GM12865 (cell line): ENCODE results near the gene DNAJB8.

Experiments used
- DNase-seq: peaks from one replicate; pipeline ENCODE4 v3.0.0; 2010; ENCODE audit warnings: low read depth
- H3K4me3 ChIP-seq: 2 replicates; pipeline ENCODE4 v1.5.1; 2011; ENCODE audit warnings: mild to moderate bottlenecking, low read depth, low read length, control low read depth
- TF ChIP-seq, protein P1 (sequence below): IDR thresholded peaks from 2 replicates; pipeline ENCODE4 v1.5.1; 2011; ENCODE audit warnings: low read length, control low read depth, low read depth, inconsistent platforms; ENCODE audit not compliant: insufficient read depth; ENCODE audit errors: missing control alignments

Gene DNAJB8

DNA sequence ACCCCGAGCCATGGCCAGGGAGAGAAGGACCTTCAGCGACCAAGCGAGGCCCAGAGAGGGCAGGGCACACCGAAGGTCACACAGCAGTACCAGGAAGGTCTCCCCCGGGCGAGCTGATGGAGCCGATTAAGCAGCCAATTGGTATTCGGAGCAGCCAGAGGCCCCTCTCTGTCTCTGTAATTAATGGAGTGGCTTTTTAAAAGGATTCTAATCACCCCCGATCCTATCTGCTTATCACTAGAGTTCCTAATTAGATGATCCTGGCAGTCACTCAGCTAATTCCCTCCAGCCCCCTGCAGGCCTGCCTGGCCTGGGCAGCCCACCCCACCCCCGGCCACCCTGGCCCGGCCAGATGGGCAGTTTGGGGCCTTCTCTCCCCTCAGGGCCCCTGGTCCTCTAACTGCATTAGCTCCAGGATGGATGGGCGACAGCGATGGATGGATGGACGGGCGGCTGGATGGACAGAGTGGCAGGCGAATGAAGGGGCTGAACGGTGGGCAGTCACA lies 1.6 kb upstream of the DNAJB8 start:
- no peak for DNase-seq
- TF ChIP-seq, protein P1, sequence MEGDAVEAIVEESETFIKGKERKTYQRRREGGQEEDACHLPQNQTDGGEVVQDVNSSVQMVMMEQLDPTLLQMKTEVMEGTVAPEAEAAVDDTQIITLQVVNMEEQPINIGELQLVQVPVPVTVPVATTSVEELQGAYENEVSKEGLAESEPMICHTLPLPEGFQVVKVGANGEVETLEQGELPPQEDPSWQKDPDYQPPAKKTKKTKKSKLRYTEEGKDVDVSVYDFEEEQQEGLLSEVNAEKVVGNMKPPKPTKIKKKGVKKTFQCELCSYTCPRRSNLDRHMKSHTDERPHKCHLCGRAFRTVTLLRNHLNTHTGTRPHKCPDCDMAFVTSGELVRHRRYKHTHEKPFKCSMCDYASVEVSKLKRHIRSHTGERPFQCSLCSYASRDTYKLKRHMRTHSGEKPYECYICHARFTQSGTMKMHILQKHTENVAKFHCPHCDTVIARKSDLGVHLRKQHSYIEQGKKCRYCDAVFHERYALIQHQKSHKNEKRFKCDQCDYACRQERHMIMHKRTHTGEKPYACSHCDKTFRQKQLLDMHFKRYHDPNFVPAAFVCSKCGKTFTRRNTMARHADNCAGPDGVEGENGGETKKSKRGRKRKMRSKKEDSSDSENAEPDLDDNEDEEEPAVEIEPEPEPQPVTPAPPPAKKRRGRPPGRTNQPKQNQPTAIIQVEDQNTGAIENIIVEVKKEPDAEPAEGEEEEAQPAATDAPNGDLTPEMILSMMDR: no peak
- no peak overlapping the region for H3K4me3 ChIP-seq

DNA sequence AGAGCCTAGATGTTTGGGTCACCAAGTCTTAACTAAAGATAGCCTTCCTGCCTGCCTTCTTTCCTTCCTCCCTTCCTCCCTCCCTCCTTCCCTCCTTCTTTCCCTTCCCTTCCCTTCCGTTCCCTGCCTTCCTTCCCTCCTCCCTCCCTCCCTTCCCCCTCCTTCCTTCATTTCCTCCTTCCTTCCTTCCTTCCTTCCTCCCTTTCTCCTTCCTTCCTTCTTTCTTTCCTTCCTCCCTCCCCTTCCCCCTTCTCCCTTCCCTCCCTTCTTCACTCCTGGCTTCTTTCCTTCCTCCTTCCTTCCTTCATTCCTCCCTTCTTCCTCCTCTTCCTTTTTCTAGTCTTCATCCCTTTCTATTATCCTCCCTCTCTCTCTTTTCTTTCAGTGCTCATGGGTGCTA lies 2.0 kb downstream of the DNAJB8 start:
- no peak for DNase-seq
- TF ChIP-seq, protein P1: no peak
- no peak overlapping the region for H3K4me3 ChIP-seq

DNA sequence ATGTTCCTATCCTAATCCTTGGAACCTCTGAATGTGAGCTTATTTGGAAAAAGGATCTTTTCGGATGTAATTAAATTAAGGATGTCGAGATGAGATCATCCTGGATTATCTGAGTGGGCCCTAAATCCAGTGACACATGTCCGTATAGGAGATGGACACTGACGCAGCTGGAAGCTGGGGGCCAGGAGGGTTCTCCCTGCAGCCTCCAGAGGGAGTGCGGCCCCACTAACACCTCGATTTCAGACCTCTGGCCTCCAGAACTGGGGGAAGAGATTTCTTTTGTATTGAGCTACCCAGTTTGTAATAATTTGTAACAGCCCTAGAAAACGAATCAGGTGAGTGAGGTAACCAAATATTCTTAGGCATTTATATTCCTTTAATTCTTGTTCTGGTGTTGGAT lies 2.5 kb downstream of the DNAJB8 start:
- TF ChIP-seq, protein P1: no peak
- DNase-seq: no peak
- no peak overlapping the region for H3K4me3 ChIP-seq

DNA sequence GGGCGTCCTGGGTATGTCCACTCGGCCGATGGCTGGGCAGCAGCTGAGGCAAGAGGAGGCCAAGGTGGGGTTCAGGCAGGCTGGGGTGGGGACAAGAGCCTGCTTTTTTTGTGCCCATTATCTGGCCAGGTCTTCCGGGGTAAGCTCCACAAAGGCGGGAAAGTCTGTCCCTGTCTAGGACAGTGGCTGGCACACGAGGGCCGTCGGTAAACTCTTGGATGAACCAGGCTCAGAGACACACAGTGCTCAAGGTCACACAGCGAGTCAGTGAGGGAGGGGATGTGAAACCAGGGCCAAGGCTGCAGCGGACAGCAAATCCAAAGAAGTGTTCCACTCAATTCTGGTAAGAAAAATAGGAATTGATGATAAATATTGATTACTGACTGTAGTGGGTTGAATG lies 2.9 kb downstream of the DNAJB8 start:
- TF ChIP-seq, protein P1: no peak
- no peak overlapping the region for H3K4me3 ChIP-seq
- DNase-seq: no peak

DNA sequence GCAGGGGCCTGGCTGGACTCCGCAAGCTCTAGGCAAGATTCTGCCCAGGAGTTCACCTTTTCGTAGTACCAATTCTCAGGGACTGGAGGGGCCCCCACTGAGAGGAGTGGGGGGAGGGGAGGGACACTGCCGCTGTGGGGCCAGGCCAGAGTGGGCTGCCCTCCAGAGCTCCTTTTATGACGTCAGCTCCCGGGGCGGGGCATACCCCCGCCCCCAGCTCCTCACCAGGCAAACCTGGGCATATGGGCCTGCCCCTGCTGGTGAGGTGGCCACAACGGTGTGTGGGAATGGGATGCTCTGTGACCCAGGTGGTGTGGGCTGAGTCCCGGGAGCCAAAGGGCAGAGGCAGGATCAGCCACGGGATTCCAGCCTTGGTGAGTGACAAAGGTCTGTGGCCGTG lies 3.3 kb downstream of the DNAJB8 start:
- DNase-seq: no peak
- H3K4me3 ChIP-seq: no peak overlapping the region
- TF ChIP-seq, protein P1: no peak

DNA sequence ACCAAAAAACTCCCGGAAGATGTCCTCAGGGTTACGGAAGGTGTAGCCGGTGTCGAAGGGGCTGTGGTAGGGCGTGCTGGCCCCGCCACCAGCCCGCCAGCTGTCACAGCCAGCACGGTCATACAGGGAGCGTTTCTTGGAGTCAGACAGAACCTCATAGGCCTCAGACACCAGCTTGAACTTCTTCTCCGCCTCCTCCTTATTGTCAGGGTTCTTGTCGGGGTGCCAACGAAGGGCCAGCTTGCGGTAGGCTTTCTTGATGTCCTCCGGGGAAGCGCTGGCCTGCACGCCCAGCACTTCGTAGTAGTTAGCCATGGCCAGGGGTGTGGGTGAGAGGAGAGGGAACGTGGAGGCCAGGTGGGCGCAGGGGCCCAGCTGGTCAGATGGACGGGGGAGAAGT lies 3.8 kb downstream of the DNAJB8 start:
- no peak for DNase-seq
- TF ChIP-seq, protein P1: no peak
- no peak overlapping the region for H3K4me3 ChIP-seq

DNA sequence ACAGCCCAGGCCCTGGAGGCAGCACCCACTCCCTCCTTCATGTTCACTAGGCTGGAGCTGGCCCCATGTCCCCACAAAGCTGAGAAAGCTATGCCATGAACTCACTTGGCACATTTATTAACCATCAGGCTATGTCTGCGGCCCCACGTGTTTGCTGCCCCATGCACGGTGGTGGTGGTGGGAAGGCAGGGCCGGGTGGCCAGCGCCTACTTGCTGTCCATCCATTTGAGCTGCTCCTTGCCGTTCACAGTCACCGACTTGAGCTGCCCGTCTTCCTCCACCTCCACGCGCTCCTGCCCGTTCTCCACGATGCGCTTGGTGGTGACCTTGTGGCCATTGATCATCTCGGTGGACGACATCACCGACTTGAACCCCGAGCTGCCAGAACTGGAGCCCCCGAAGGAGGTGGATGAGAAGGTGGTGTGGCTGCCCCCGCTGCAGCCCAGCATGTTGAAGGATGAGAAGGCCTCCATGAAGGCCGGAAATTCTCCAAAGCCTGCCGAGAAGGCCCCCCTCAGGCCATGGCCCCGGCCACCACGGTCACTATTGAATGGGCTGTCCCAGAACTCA lies 4.3 kb downstream of the DNAJB8 start:
- TF ChIP-seq, protein P1: no peak

More for the DNA sequence above, 4.3 kb downstream of the DNAJB8 start:
- H3K4me3 ChIP-seq: no peak overlapping the region
- no peak for DNase-seq
